PC-9 (cell line): ENCODE results near the gene SERINC4.

Experiments
- CTCF ChIP-seq: fragments of 200-600 bp; sonication (generic); conservative IDR thresholded peaks from 2 replicates; pipeline ENCODE4 v1.6.1; 2017; ENCODE audit warnings: mixed run types, antibody characterized with exemption, mild to moderate bottlenecking, moderate library complexity
- EZH2 ChIP-seq: fragments of 200-600 bp; sonication (generic); IDR thresholded peaks from 2 replicates; pipeline ENCODE4 v1.8.0; 2017; ENCODE audit warnings: antibody characterized with exemption, low read depth

DNA sequence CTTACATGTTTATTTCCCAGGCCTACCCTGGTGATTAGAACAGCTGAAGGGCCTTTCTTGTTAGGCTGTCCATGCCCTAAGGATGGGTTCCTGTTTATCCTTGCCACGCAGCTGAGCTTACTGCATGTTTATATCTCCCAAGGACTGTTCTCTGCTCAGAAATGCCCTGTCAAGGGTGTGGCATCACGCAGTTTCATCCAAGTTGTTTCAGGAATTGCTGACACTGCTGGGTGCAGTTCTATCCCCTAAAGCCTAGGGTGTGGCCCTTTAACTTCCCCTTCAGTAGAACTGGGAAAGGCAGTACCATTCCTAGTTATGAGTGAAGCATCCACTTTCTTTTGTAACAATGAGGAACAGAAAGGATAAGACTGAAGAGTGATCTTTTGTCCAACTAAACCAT, 28.2 kb downstream of the SERINC4 start:
- TF ChIP-seq CTCF = no peak
- no peak for TF ChIP-seq EZH2
